GM18519 (cell line): ENCODE data around the gene NFASC.

Experiments used
- ATAC-seq: cut with Tn5 transposase; IDR thresholded peaks from one replicate; pipeline ENCODE4 v1.9.1; 2021; ENCODE audit warnings: mild to moderate bottlenecking, moderate library complexity; ENCODE audit not compliant: unreplicated experiment, low FRiP score

NFASC gene

GRCh38 chr1:204996981-204997380 is 126.3 kb downstream of the NFASC start:
- ATAC-seq, result no peak

GRCh38 chr1:204997591-204998355 is 127.1 kb downstream of the NFASC start:
- ATAC-seq, result no peak

GRCh38 chr1:205001162-205001561 is 130.5 kb downstream of the NFASC start:
- ATAC-seq, result no peak

DNA sequence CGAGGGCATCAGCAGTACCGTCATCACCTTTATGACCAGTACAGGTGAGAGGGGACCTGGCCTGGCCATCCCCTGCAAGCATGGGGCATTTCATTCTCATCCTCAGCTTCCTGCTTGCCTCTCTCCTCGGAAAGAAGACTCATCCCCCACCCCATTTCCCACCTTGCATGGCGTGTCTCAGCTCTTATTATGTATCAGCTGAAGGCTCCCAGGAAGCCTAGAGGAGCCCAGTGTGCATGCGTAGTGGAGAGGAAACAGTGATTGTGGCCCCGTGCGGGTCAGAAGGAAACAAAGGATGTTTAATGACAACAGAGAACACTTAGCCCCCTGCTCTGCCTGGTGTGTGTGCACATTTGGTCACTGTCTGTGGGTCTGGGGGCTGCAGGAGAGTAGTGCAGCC is 132.0 kb downstream of the NFASC start:
- ATAC-seq, result no peak

DNA sequence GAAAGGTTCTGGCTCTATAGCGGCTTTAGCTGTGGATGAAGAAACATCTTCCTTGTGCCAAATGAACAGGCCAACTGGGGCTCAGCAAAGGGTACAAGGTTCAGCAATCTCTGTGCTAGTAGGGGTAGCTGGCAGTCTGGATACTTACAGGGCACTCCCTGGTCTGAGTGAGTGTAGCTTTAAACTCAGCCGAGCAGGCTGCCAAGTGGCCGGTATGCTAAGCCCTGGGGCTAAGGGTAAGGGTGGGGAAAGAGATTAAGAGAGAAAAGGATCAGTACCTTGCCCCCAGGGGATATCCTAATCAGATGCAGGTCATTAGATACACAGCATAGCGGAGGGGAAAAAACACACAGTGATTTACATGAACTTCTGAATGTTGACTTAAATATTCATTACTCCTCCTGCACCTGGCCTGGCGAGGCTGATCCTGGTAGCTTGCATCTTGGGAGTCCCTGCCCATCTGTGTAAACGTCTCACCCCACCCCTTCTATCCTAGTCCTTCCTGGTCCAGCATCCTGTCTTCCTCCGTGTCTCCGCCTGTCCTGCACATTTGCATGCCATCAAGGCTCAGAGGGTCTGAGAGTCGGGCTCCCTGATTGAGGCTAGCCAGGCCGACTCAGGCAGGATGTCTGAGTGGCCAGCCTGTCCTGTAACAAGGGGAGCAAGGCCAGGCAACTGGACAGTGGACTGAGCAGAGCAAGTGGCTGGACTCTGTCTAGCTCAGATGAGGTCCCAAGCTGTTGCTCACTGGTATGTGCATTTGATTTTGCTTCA is 132.9 kb downstream of the NFASC start:
- no peak for ATAC-seq

GRCh38 chr1:205004351-205004750 is 133.7 kb downstream of the NFASC start:
- ATAC-seq, result no peak

DNA sequence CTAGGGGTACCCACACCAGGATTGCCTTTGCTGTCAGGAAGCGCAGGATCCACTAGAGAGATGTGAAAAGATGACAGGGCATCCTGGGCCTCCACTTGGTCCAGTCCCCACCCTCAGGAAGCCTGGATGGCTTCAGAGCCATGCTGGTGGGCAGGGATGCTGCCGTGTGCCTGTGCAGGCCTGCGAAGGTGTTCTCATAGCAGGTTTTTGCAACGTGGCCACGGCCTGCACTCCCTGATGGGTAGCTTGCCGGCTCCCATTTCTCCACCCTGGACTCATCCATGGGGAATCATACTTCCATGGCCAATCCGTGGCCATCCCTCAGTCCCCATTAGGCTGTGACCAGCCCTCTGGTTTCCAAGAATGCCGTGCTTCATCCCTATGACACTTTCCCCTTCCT is 138.2 kb downstream of the NFASC start:
- ATAC-seq, result no peak

GRCh38 chr1:205009670-205010069 is 139.0 kb downstream of the NFASC start:
- no peak for ATAC-seq

- ATAC-seq, result no peak
These were observed 141.9 kb downstream of the NFASC start for GRCh38 chr1:205012391-205013140.

GRCh38 chr1:205013683-205014367 is 143.2 kb downstream of the NFASC start:
- ATAC-seq, result no peak

GRCh38 chr1:205014783-205015182 is 144.1 kb downstream of the NFASC start:
- ATAC-seq, result no peak

DNA sequence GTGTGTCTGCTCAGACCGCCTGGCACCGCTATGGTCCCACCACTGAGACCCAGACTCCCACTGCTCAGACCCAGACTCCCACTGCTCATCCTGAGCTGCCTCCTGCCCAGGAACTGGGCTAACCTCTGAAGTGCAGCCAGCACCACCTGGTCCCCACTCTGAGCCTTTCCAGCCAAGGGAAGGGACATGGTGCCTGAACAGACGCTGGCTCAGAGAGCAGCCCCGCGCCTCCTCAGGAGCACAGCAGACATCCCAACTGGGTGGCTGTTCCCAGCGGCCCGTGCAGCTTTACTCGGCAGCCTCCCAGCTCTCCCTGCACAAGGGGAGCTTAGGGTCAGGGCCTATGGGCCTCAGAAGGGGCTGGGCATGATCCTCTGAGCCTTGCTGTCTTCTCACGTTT is 144.6 kb downstream of the NFASC start:
- no peak for ATAC-seq

- ATAC-seq, result no peak
These were observed 145.4 kb downstream of the NFASC start for GRCh38 chr1:205016075-205016474.

DNA sequence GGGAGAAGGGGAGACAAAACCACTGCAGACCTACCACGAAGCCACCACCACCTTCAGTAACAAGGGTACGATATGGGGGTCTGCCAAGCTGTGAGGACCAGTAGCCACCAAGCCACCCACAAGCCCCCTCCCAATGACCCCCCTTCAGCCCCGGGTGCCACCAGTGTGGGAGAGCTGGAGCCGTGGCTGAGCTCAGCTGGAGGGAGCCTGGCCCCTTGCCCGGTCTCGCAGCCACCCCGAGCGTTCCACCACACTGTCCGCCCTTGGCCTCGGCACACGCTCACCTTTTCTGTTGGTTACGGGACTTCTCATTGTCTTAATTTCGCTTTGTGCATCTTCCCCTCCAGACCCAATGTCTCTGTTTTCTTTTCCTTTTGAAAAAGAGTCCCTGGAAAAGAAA is 145.9 kb downstream of the NFASC start:
- ATAC-seq, result no peak

GRCh38 chr1:205017001-205017400 is 146.3 kb downstream of the NFASC start:
- ATAC-seq, result no peak

DNA sequence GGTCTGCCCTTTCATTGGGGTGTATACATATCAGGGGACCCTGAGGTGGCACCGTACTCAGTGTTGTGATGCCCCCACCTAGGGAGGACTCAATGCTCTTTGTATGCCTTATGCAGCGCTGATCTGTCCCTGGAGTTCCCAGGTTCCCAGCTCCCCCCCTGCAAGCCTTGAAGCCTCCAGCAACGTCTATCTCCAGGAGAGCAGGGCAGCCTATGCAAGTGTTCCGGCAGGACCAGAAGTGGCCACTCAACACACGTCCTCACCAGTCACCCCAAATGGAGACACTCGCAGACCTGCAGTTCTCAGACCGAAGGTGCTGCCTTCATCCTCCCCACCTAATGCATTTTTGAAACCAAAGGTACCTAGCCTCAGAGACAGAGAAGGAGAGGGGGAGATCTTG is 147.1 kb downstream of the NFASC start:
- ATAC-seq, result no peak

GRCh38 chr1:205018381-205018780 is 147.7 kb downstream of the NFASC start:
- no peak for ATAC-seq

DNA sequence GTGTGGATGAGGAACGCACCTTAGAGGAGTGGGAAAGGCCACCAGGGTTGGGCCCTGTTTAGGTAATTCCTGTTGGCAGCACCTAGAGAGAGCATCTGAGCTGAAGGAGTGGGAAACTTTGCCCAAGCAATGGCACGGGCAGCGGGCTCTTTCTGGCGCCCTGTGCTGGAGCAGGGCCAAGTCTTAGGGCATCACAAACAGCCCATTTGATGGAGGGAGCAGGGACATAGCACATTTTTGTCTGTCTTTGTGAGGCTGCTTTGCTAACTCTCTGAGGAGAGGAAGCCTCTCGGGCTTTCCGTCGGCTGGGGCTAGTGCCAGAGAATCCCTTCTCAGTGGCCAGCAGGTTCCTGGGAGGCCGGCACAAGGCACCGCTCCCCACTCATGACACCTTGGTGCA is 149.8 kb downstream of the NFASC start:
- ATAC-seq, result no peak

GRCh38 chr1:205024679-205025078 is 154.0 kb downstream of the NFASC start:
- ATAC-seq, result no peak

- no peak for ATAC-seq
These were observed 154.6 kb downstream of the NFASC start for GRCh38 chr1:205025239-205025638.

- no peak for ATAC-seq
These were observed 155.5 kb downstream of the NFASC start for GRCh38 chr1:205026181-205026580.
